Midbrain (tissue), 1 donor: ENCODE data around the gene ARHGAP28.

Experiments used
- DNase-seq: peaks from one replicate; lab custom pipeline; 2025; lab: John Stamatoyannopoulos, UW

Gene ARHGAP28

GRCh38 chr18:6729247-6730091, at the start of gene ARHGAP28:
Gene ARHGAP28, plus strand, starts transcription at chr18:6729716. Its CDS starts 106 bp downstream, at chr18:6729822.
- DNase-seq, result peak; percentile 24

DNA sequence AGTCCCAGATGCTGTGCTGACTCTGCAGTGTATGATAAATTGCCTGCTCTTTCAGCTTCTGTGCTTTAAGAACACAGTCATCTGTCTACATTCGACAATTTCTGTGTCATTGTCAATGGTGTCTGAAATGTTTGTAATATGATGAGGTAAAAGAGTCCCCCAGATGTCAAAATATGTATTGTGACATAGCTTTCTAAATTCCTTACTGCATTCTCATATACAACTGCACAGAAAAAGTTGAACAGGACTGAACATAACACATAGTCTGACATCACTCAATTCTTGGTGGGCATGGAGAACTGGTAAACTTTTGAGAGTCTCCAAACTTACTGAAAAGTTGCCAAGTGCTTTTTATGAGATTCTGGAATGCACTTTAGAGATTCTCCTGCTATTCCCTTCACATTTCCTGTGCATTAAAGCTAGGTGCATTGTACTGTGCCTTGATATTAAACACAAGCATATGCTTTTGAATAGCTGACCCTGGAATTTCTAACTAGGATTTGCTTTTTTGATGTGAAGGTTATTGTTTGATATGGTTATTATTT, 48.1 kb upstream of the ARHGAP28 start:
- DNase-seq, result no peak

DNA sequence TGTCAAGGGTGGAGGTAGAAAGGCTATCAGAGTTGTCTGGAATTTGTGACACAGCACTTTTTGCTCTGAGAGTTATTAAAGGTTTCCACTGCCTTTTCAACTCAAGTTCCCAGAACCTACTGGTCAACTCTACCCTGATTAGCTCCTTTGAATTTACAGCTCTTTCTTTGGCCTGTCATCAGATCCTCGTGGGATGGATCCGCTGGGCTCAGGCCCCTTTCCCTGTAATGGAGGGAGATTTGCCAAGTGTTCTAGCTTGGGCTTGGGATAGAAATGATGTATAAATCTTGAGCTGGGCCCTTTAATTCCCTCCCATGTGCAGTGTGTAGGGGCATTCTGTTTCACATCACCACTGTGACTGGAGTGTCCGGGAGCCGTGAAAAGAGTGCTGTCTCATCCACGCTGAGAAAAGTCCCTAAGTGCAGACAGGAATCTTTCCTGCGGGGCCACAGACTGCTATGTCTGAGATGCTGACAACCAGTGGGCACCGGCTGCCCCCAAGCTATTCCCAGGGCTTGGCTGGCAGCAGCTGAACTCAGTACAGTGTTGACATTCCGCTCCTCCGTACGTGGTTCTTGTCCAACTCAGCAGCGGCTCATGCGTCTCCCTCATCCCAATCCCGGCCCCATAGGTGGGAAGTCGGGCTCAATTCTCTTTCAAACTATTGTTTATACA, 46.9 kb upstream of the ARHGAP28 start:
- DNase-seq, result no peak

- DNase-seq, result no peak
Measured at GRCh38 chr18:6683112-6683876, 46.2 kb upstream of the ARHGAP28 start.

DNA sequence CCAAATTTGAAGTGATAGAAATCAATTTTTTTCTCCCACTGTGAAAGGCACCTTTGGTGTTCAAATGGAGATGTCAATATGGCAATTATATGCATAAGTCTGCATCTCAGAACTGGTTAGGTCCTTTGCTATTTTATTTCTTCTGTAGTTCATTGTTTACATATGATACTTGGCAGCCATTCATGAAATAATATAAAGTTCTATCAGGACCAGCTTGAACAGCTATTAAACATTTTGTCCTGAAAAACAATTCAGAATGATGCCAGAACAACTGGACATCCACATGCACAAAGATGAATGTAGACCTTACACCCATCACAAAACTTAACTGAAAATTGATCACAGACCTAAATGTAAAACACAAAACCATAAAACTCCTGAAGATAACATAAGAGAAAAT, 41.8 kb upstream of the ARHGAP28 start:
- no peak for DNase-seq

GRCh38 chr18:6708890-6709289, 20.6 kb upstream of the ARHGAP28 start:
- DNase-seq, result no peak

DNA sequence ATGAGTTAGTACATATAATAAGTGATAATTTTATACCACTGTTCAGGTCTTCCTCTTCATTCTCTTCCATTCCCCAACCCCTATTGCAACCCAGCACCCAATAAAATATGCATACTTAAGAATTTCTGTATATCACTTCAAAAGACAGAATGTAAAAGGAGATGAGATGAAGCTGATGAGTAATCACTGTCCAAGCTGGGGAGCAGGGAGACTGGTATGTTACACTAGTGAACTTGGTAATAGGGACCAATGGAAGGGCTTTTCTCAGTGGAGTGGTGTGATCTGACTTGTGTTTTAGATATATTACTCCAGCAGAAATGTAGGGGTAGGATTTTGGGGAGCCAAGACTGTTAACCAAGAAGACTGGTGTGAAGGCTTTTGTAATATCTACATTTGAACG, 18.0 kb upstream of the ARHGAP28 start:
- no peak for DNase-seq

DNA sequence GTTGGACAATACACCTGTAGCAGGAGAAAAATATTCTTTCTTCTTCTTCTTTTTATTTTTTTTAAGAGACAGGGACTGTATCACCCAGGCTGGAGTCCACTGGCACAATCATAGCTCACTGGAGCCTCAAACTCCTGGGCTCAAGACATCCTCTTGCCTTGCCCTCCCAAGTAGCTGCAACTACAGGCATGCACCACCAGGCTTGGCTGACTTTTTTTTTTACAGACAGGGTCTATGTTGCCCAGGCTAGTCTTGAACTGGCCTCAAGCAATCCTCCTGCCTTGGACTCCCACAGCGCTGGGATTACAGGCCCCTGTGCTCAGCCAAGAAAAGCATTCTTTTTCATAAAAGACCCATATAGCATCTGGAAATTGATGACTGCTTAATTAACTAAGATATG, 17.1 kb upstream of the ARHGAP28 start:
- DNase-seq, result no peak

- no peak for DNase-seq
Measured at GRCh38 chr18:6714010-6714409, 15.5 kb upstream of the ARHGAP28 start.

- DNase-seq, result no peak
Measured at GRCh38 chr18:6718267-6718666, 11.2 kb upstream of the ARHGAP28 start.

- DNase-seq, result no peak
Measured at GRCh38 chr18:6719098-6719846, 10.2 kb upstream of the ARHGAP28 start.

DNA sequence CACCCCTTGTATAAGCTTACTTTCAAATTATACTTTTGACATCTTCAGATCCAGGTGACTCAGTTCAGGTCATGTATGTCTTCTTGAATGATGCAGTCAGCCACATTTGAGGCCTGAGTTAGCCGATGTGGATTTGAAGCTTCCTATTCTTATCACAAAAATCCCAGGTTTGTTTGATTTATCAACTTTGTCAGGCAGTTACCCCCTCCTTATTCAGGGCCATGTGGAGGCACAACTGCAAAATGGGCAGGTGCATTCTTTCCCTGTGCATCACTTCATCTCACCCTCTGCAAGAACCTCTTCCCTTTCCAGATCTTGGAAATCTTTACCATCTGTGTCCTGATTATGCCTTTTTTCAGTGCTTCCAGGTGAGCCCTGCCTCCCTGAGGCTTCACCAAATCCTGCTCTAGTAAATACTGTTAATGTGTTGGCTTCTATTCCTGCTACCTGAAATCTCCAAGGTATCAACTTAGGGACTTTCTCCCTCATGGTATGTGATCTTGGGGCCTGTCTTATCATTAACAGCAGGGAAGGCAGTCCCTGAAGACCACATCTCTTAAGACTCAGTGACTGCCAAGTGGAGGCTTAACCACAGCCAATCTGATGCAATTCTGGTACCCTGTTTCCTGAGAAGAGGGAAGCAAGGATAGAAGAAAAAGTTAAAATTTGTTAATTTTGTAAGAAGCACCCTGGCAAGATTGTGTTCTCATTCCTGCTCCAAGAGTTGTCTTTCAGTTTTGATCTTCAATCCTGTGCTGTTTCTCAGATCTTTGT, 9.4 kb upstream of the ARHGAP28 start:
- DNase-seq, result no peak

- DNase-seq, result no peak
Measured at GRCh38 chr18:6721755-6722154, 7.8 kb upstream of the ARHGAP28 start.

- no peak for DNase-seq
Measured at GRCh38 chr18:6722690-6723089, 6.8 kb upstream of the ARHGAP28 start.

DNA sequence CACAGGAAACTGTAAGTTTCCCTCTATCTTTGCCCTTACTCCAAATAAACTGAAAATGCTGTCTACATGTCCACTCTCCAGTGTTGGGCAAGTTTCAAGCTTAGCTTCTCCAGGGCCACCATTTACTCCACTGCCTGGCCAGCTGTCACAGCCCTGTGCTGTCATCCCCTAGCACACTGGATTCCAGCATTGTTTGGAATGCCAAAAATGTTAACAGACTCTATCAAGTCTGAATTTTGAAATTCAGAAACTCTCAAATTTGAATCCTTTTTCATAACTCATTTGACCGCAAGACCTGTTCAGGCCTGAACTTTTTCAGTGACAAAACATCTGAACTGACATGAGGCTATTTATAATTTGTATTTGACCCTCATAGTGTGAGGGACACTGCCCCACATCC, 5.2 kb upstream of the ARHGAP28 start:
- no peak for DNase-seq

- DNase-seq, result no peak
Measured at GRCh38 chr18:6728331-6728730, 1.2 kb upstream of the ARHGAP28 start.

DNA sequence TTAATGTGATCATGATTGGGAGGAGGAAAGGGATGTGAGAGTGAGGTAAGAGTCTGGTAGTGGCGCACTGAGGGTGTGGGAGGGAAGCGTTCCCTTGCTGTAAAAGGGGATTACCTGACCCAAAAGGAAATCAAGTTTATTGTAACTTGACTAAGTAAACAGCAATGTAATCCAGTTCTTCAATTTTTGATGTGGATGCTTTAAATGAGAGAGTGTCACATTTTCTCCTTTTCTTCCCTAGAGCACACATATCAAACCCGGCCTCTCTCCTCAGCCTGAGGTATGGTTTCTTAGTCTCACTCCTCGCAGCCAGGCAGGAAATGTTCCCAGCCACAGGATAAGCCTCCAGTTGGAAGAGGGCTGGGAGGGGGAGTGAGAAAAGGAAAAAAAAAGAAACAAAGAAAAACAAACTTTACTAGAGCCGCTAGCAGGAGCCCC, 688 bp upstream of the ARHGAP28 start:
- DNase-seq, result no peak

- no peak for DNase-seq
Measured at GRCh38 chr18:6730416-6731221, 1.1 kb downstream of the ARHGAP28 start.

GRCh38 chr18:6731222-6731596, 1.7 kb downstream of the ARHGAP28 start:
- no peak for DNase-seq

GRCh38 chr18:6732952-6733351, 3.4 kb downstream of the ARHGAP28 start:
- no peak for DNase-seq
